MM.1S (cell line): ENCODE data around the gene ZSCAN1.

Experiments used
- EZH2 ChIP-seq: fragments of 300-600 bp; sonication (generic); optimal IDR thresholded peaks from 2 replicates; pipeline ENCODE3; 2017; ENCODE audit warnings: low read depth, mild to moderate bottlenecking, antibody characterized with exemption, low read length, mixed read lengths
- EZH2phosphoT487 ChIP-seq: fragments of 300-600 bp; sonication (generic); IDR thresholded peaks from 2 replicates; pipeline ENCODE4 v1.6.1; 2018; ENCODE audit warnings: antibody characterized with exemption, low read length
- TF ChIP-seq, protein P1 (sequence below): fragments of 300-600 bp; sonication (generic); IDR thresholded peaks from 2 replicates; pipeline ENCODE4 v1.5.1; 2016; ENCODE audit warnings: antibody characterized with exemption, low read length, mixed read lengths

DNA sequence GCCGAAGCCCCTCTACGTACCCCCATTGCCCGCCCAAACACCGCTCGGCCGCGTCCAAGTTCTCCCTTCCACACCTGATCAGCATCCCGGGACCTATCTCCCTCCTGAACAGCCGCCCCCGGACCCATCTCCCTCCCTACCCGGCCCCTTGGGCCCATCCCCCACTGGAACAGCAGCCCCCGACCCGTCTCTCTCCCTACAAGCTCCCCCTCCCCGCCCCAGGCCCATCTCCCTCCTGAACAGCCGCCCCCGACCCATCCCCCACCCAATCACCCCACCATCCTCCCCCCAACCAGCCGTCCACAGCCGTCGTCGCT, 610 bp downstream of the ZSCAN1 start:
- TF ChIP-seq, protein P1, sequence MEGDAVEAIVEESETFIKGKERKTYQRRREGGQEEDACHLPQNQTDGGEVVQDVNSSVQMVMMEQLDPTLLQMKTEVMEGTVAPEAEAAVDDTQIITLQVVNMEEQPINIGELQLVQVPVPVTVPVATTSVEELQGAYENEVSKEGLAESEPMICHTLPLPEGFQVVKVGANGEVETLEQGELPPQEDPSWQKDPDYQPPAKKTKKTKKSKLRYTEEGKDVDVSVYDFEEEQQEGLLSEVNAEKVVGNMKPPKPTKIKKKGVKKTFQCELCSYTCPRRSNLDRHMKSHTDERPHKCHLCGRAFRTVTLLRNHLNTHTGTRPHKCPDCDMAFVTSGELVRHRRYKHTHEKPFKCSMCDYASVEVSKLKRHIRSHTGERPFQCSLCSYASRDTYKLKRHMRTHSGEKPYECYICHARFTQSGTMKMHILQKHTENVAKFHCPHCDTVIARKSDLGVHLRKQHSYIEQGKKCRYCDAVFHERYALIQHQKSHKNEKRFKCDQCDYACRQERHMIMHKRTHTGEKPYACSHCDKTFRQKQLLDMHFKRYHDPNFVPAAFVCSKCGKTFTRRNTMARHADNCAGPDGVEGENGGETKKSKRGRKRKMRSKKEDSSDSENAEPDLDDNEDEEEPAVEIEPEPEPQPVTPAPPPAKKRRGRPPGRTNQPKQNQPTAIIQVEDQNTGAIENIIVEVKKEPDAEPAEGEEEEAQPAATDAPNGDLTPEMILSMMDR: no peak
- TF ChIP-seq EZH2 (no peak), EZH2phosphoT487 (no peak)
